Keratinocyte (primary cell): ENCODE data around the gene MAP3K4.

Experiments used
- CTCF ChIP-seq, 3 experiments: IDR thresholded peaks in 1 of 3; conservative IDR thresholded peaks in 1 of 3; optimal IDR thresholded peaks in 1 of 3; 2 replicates in 2 of 3; 3 replicates in 1 of 3; pipeline versions ENCODE3 to v1.5.1; 2011; ENCODE audit warnings: low read length in 3 of 3, mild to moderate bottlenecking in 3 of 3, moderate library complexity in 2 of 3, control low read depth in 1 of 3, inconsistent platforms in 1 of 3; ENCODE audit not compliant: insufficient read depth in 2 of 3; ENCODE audit errors: extremely low read depth in 1 of 3
- EZH2 ChIP-seq: IDR thresholded peaks from one replicate; pipeline ENCODE4 v1.6.1; 2012; ENCODE audit warnings: inconsistent platforms, mild to moderate bottlenecking, low read length, moderate library complexity

- TF ChIP-seq CTCF (optimal IDR thresholded peaks at IDR 0.05 in 1 of 3, IDR thresholded peaks at IDR 0.05 in 1 of 3, conservative IDR thresholded peaks at IDR 0.05 in 1 of 3; ENCODE audit: extremely low read depth in 1 of 3, insufficient read depth in 2 of 3, low read length in 3 of 3) (no peak), EZH2 (no peak)
Observed at GRCh38 chr6:161152527-161152862, 160.9 kb downstream of the MAP3K4 start.
